HCT116 (cell line): ENCODE data around the gene FDXR. TPM values are rescaled to one million over a fixed set of nuclear protein-coding genes. Genes with fewer than 3 reads are reported as not detected.
"Not testable (repeated sequence)": the region's sequence is repeated elsewhere in the genome, so short reads cannot be mapped to it uniquely, and the experiment has no call there.

Source experiments
- ATAC-seq: fragments of 200-7000 bp; cut with Tn5 transposase; 2 replicates; pipeline ENCODE4 v1.9.1; 2020; ENCODE audit warnings: mild to moderate bottlenecking, moderate library complexity
- BruUV-seq: library from RNA; stranded (reverse); fragments of 400-500 nt; replicated peaks from 2 replicates; lab custom pipeline; 2021; lab: Mats Ljungman, UMichigan
- CTCF ChIA-PET: fragments of 300-600 bp; sonication (Branson Sonifier 250); formaldehyde crosslinking; loops from one replicate; lab custom pipeline; 2021; ENCODE audit warnings: antibody characterized with exemption; lab: Charles Lee
- POLR2A ChIA-PET: fragments of 300-600, 350-600 bp; sonication (Branson Sonifier 250); formaldehyde crosslinking; loops from one replicate; lab custom pipeline; 2021; ENCODE audit warnings: antibody characterized with exemption; lab: Charles Lee
- RAD21 ChIA-PET, 2 experiments: fragments of 300-600 bp; sonication (Branson Sonifier 250); formaldehyde crosslinking; loops; one replicate each; lab custom pipeline; 2023; ENCODE audit warnings: low total read pairs in 2 of 2; ENCODE audit not compliant: uncharacterized antibody in 2 of 2, unreplicated experiment in 2 of 2, low non-redundant PET in 1 of 2; lab: Charles Lee
- DNase-seq: peaks from one replicate; pipeline ENCODE4 v3.0.0-alpha.2; 2010; ENCODE audit warnings: low read depth, low spot score
- H2AFZ ChIP-seq: fragments of 200-600 bp; shearing (Covaris generic), sonication (generic); 2 replicates; pipeline ENCODE4 v1.6.1; 2017; ENCODE audit warnings: low read depth, mixed run types, mixed read lengths, antibody characterized with exemption, low read length; ENCODE audit not compliant: poor library complexity, severe bottlenecking
- H3K27ac ChIP-seq: 2 replicates; pipeline ENCODE4 v1.5.1; 2012; ENCODE audit warnings: low read depth, low read length
- H3K27me3 ChIP-seq: fragments of 200-600 bp; sonication (generic); 2 replicates; pipeline ENCODE4 v1.6.1; 2016; ENCODE audit warnings: mixed run types, low read length, mixed read lengths; ENCODE audit not compliant: insufficient read depth
- H3K36me3 ChIP-seq, 2 experiments: fragments of 200-500 bp in 1 of 2; fragments of 200-600 bp in 1 of 2; sonication (Bioruptor generic) in 1 of 2; sonication (generic) in 1 of 2; 2 replicates each; pipeline versions ENCODE4 v1.5.1 to v1.6.1; 2014 to 2016; ENCODE audit warnings: low read length in 2 of 2, inconsistent platforms in 1 of 2, mixed read lengths in 1 of 2, mixed run types in 1 of 2; ENCODE audit not compliant: insufficient read depth in 2 of 2, control insufficient read depth in 1 of 2
- H3K4me1 ChIP-seq, 2 experiments: fragments of 200-600 bp in 1 of 2; sonication (generic) in 1 of 2; 2 replicates each; pipeline versions ENCODE4 v1.5.1 to v1.6.1; 2012 to 2017; ENCODE audit warnings: low read length in 2 of 2, inconsistent platforms in 1 of 2, mild to moderate bottlenecking in 1 of 2, mixed read lengths in 1 of 2, mixed run types in 1 of 2, moderate library complexity in 1 of 2; ENCODE audit not compliant: insufficient read depth in 2 of 2, control insufficient read depth in 1 of 2
- H3K4me2 ChIP-seq: fragments of 200-600 bp; sonication (generic); 2 replicates; pipeline ENCODE4 v1.6.1; 2017; ENCODE audit warnings: mixed run types, low read length, mixed read lengths
- H3K4me3 ChIP-seq, 2 experiments: fragments of 200-600 bp in 1 of 2; sonication (generic) in 1 of 2; replicated peaks in 1 of 2; 2 replicates each; pipeline ENCODE4 v1.5.1; 2011 to 2016; ENCODE audit warnings: low read length in 2 of 2, control low read depth in 1 of 2, low read depth in 1 of 2, mild to moderate bottlenecking in 1 of 2, mixed read lengths in 1 of 2, mixed run types in 1 of 2
- H3K79me2 ChIP-seq: fragments of 200-600 bp; sonication (generic); 2 replicates; pipeline ENCODE4 v1.6.1; 2017; ENCODE audit warnings: mild to moderate bottlenecking, mixed run types, low read length, moderate library complexity, mixed read lengths; ENCODE audit not compliant: insufficient read depth
- H3K9ac ChIP-seq: fragments of 200-600 bp; sonication (generic); 2 replicates; pipeline ENCODE4 v1.6.1; 2016; ENCODE audit warnings: low read length, mixed read lengths
- H3K9me2 ChIP-seq: fragments of 200-600 bp; sonication (generic), shearing (Covaris generic); 2 replicates; pipeline ENCODE4 v1.6.1; 2017; ENCODE audit warnings: mixed run types, mild to moderate bottlenecking, moderate library complexity; ENCODE audit not compliant: insufficient read depth
- H3K9me3 ChIP-seq, 2 experiments: fragments of 200-500 bp in 1 of 2; fragments of 200-600 bp in 1 of 2; sonication (Bioruptor generic) in 1 of 2; sonication (generic) in 1 of 2; 2 replicates each; pipeline ENCODE4 v1.6.1; 2014 to 2017; ENCODE audit warnings: low read length in 2 of 2, mixed read lengths in 2 of 2, inconsistent platforms in 1 of 2, low read depth in 1 of 2, mild to moderate bottlenecking in 1 of 2, mixed run types in 1 of 2, moderate library complexity in 1 of 2; ENCODE audit not compliant: control insufficient read depth in 1 of 2, insufficient read depth in 1 of 2
- H4K20me1 ChIP-seq: fragments of 200-600 bp; sonication (generic), shearing (Covaris generic); 2 replicates; pipeline ENCODE4 v1.6.1; 2017; ENCODE audit warnings: mixed run types, mild to moderate bottlenecking, moderate library complexity; ENCODE audit not compliant: insufficient read depth
- POLR2AphosphoS5 ChIP-seq: IDR thresholded peaks from 2 replicates; pipeline ENCODE4 v1.6.1; 2011; ENCODE audit warnings: mild to moderate bottlenecking, low read depth, low read length, moderate library complexity
- SP1 ChIP-seq: IDR thresholded peaks from 2 replicates; pipeline ENCODE4 v1.6.1; 2012; ENCODE audit warnings: low read depth
- intact Hi-C: fragments of 100-400 bp; cut with micrococcal nuclease; formaldehyde crosslinking; loops from 2 replicates; pipeline ENCODE4 v1.10.0; 2022
- total RNA-seq: library from RNA; stranded (reverse); gene quantifications from one replicate; pipeline ENCODE4 v1.2.1, GENCODE V29; 2021; ENCODE audit not compliant: unreplicated experiment
- TF ChIP-seq, protein P1 (sequence below): IDR thresholded peaks from 2 replicates; pipeline ENCODE4 v1.6.1; 2012; ENCODE audit warnings: low read depth
- TF ChIP-seq, protein P2 (sequence below): IDR thresholded peaks from 2 replicates; pipeline ENCODE4 v1.6.1; 2012

The FDXR gene
- total RNA-seq, 1 experiment from 2014 or later, result 98.8 TPM

DNA sequence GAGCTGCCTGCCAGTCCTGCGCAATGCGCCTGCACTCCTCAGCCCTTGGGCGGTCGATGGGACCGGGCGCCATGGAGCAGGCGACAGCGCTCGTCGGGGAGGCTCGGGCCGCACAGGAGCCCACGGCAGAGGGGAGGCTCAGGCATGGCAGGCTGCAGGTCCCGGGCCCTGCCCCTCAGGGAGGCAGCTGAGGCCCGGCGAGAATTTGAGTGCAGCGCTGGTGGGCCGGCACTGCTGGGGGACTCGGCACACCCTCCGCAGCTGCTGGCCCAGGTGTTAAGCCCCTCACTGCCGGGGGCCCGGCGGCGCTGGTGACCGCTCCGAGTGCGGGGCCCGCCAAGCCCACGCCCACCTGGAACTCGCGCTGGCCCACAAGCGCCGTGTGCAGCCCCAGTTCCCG, 34.2 kb upstream of the FDXR start (continued):
- TF ChIP-seq, protein P1, sequence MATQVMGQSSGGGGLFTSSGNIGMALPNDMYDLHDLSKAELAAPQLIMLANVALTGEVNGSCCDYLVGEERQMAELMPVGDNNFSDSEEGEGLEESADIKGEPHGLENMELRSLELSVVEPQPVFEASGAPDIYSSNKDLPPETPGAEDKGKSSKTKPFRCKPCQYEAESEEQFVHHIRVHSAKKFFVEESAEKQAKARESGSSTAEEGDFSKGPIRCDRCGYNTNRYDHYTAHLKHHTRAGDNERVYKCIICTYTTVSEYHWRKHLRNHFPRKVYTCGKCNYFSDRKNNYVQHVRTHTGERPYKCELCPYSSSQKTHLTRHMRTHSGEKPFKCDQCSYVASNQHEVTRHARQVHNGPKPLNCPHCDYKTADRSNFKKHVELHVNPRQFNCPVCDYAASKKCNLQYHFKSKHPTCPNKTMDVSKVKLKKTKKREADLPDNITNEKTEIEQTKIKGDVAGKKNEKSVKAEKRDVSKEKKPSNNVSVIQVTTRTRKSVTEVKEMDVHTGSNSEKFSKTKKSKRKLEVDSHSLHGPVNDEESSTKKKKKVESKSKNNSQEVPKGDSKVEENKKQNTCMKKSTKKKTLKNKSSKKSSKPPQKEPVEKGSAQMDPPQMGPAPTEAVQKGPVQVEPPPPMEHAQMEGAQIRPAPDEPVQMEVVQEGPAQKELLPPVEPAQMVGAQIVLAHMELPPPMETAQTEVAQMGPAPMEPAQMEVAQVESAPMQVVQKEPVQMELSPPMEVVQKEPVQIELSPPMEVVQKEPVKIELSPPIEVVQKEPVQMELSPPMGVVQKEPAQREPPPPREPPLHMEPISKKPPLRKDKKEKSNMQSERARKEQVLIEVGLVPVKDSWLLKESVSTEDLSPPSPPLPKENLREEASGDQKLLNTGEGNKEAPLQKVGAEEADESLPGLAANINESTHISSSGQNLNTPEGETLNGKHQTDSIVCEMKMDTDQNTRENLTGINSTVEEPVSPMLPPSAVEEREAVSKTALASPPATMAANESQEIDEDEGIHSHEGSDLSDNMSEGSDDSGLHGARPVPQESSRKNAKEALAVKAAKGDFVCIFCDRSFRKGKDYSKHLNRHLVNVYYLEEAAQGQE, result no peak
- TF ChIP-seq, protein P2, sequence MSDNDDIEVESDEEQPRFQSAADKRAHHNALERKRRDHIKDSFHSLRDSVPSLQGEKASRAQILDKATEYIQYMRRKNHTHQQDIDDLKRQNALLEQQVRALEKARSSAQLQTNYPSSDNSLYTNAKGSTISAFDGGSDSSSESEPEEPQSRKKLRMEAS, result no peak

DNA sequence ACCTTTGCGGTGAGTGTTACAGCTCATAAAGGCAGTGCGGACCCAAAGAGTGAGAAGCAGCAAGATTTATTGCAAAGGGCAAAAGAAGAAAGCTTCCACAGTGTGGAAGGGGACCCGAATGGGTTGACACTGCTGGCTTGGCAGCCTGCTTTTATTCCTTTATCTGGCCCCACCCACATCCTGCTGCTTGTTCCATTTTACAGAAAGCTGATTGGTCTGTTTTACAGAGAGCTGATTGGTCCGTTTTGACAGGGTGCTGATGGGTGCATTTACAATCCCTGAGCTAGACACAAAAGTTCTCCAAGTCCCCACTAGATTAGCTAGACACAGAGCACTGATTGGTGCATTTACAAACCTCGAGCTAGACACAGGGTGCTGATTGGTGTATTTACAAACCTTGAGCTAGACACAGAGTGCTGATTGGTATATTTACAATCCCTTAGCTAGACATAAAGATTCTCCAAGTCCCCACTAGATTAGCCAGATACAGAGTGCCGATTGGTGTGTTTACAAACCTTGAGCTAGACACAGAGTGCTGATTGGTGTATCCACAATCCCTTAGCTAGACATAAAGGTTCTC, 33.5 kb upstream of the FDXR start:
- BruUV-seq, H3K9me2 ChIP-seq, H3K9me3 ChIP-seq, H3K79me2 ChIP-seq, H3K9ac ChIP-seq, H4K20me1 ChIP-seq, H2AFZ ChIP-seq, H3K27me3 ChIP-seq, intact Hi-C loops, H3K4me3 ChIP-seq, H3K36me3 ChIP-seq: not testable (repeated sequence)
- DNase-seq (peak; percentile 48), ATAC-seq (peak; percentile 19; the same call in 1 of the 2 replicates)
- 0 out of 2 replicates have a peak overlapping the region, but pooled peaks have one; percentile 6 for H3K4me2 ChIP-seq
- H3K4me1 ChIP-seq, result peaks cover 3 to 30% of the 10 kb centered on the region in 2 experiments
- H3K27ac ChIP-seq, result peak overlapping the region; percentile 29; the same call in 1 of the 2 replicates
- POLR2A ChIA-PET, result interaction anchor here (1.3 to 2.3 kb wide), 5 partner anchors 8 to 218 kb away, joined by 3 to 15 read pairs (median 6); partner anchors contain the start of gene FDXR
- TF ChIP-seq SP1 (peak; percentile 72), POLR2AphosphoS5 (peak; percentile 24; the same call in 1 of the 2 replicates)
- CTCF ChIA-PET, result interaction anchor here (1.0 kb wide), 1 partner anchor 52 kb away, joined by 3 read pairs; no protein-coding TSS in a partner anchor
- RAD21 ChIA-PET, result interaction anchor here in 1 of 2 experiments (0.7 kb wide), 1 partner anchor 31 kb away, joined by 3 read pairs; no protein-coding TSS in a partner anchor
